Frontal cortex (tissue), 4 donors: ENCODE results near the gene HES4. TPM values are rescaled to one million over a fixed set of nuclear protein-coding genes. Genes with fewer than 3 reads are reported as not detected.
"Not testable (repeated sequence)": the region's sequence is repeated elsewhere in the genome, so short reads cannot be mapped to it uniquely, and the experiment has no call there.

Experiments used
- DNase-seq, 2 donors: peaks; one replicate each; pipeline ENCODE4 v3.0.0; 2012; ENCODE audit warnings: low spot score in 2 of 2
- FAIRE-seq: peaks from 2 replicates; lab custom pipeline; 2012; peaks lifted over from hg19 to GRCh38; lab: Jason Lieb, UNC
- total RNA-seq: library from RNA; depleted of rRNA; stranded (reverse); fragments of >200 nt; gene quantifications from one replicate; pipeline ENCODE4 v1.2.3, GENCODE V29; 2014
- donor health status: control.
- donor health status: control.
- donor health status: control.

The HES4 gene
- total RNA-seq, 1 donor from 2014 or later = 20.0 TPM

DNA sequence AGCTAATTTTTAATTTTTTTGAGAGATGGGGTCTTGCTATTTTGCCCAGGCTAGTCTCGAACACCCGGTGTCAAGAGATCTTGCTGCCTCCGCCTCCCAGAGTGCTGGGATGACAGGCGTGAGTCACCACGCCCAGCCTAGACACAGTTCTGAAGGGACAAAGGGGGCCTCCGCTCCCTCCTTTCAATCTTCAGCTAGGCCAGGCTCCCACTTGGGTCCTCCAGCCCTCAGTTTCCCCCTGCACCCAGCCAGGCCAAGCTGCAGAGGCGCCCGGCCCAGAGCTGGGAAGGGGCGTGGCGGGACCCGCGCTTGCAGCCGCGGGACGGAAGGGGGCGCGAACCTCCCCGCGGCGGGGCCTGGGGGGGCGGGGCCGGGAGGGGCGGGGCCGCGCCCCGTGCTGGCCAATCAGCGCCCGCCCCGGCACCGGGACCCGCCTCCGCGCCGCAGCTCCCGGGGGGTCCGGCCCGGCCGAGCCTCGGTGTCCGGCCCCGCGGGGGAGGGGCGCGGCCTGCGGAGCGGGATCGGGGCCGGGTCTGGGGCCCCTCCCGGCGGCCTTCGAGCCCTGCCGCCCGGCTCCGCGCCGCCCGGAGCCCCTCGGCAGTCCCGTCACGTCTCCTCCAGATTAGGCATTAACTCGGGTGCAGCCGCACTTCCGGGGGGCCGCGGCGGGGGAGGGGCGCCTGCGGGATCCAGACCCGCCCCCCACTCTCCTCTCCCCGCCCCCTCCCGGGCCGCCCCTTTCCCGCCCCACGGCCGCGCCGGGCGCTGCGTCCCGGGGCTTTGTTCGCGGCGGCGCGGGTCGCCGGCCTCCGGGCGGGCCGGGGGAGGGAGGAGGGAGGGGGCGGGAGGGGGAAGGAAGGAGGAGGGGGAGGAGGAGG lies 19.5 kb upstream of the HES4 start:
- FAIRE-seq (no peak), DNase-seq (peak; percentile 96)

DNA sequence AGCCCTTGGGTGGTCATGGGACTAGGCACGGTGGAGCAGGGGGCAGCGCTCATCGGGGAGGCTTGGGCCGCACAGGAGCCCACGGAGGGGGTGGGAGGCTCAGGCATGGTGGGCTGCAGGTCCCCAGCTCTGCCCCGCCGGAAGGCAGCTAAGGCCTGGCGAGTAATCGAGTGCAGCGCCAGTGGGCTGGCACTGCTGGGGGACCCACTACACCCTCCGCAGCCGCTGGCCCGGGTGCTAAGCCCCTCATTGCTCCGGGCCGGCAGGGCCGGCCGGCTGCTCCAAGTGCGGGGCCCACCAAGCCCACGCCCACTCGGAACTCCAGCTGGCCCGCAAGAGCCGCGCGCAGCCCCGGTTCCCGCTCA lies 18.4 kb upstream of the HES4 start:
- not testable (repeated sequence) for DNase-seq, FAIRE-seq

GRCh38 chr1:1017397-1018320 lies 17.8 kb upstream of the HES4 start:
- not testable (repeated sequence) for DNase-seq, FAIRE-seq

GRCh38 chr1:1014799-1015681 lies 15.1 kb upstream of the HES4 start:
- no peak for DNase-seq
- FAIRE-seq = no peak

- DNase-seq (no peak), FAIRE-seq (no peak)
Measured at GRCh38 chr1:1013922-1014648, 14.2 kb upstream of the HES4 start.

DNA sequence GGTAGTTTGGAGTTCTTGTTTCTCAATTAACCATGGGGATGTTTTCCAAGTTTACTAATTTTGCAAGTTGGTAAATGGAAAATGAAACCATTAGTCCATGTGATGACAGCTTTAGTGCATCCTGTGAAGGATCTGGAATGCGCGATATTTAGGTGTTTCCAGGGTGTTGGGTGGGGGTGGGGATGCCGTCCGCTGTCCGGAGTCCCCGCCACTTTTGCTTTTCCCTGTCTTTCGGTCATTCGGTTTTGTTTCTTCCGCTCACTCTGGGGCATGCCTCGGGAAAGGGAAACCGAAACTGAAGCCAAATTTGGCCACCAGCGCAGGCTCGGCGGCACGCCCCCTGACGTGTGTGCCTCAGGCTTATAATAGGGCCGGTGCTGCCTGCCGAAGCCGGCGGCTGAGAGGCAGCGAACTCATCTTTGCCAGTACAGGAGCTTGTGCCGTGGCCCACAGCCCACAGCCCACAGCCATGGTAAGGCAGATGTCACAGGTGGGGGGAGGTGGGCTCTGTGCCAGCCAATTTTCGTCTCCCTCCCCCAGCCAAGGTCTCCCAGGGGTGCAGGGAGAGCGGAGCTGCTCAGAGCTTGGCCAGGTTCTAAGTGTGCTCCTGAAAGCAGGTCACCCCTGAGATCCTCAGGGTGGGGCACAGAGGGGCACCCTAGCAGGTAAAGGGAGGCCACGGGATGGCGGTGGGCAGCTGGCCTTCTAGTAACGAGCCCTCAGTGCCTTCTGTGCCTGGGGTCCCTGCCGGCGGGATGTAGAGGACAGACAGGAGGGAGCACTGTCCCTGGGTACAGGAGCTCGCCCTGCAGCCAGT lies 13.4 kb upstream of the HES4 start, which contains the start of gene ISG15:
TSS of gene ISG15 (plus strand) at position 393 of the 817 bp plus-strand sequence. CDS start at position 470, 77 bp downstream.
- peak; percentile 58 to 80 for DNase-seq

GRCh38 chr1:1012736-1013104 lies 12.8 kb upstream of the HES4 start:
- FAIRE-seq, DNase-seq: not testable (repeated sequence)

More for the DNA sequence above, 13.4 kb upstream of the HES4 start, which contains the start of gene ISG15:
- no peak for FAIRE-seq

- no peak for DNase-seq
- no peak for FAIRE-seq
Measured at GRCh38 chr1:1011396-1011949, 11.6 kb upstream of the HES4 start.

- FAIRE-seq, DNase-seq: not testable (repeated sequence)
Measured at GRCh38 chr1:1010131-1010530, 10.2 kb upstream of the HES4 start.

GRCh38 chr1:1006305-1007159 lies 6.6 kb upstream of the HES4 start:
- DNase-seq (no peak), FAIRE-seq (no peak)

DNA sequence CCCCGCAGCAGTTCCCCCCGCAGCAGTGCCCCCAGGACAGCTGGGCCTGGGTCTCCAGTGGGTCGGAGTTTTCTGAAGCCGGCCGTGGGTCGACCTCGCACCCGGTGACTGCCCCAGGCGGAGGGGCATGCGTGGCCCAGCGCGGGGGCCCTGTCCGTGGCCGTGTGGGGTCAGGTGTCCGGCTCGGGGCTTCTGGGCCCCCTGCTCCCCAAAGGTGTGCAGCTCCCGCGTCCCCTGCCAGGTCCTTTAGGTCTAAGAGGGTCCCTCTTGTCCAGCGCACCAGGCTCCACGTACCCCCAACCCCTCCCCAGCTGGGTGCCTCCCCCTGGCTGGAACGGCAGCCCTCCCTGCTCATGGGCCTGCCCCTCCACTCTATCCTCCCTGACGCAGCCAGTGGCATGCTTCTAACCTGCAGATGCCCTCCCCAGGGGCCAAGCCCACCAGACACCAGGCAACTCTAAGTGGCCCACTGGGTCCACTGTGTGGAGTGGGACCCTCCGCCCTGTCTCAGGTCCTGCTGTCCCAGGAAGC lies 5.9 kb upstream of the HES4 start:
- FAIRE-seq (no peak), DNase-seq (no peak)

GRCh38 chr1:1004780-1005697 lies 5.1 kb upstream of the HES4 start:
- FAIRE-seq = no peak
- DNase-seq = peak; percentile 51 to 63

GRCh38 chr1:1004420-1004779 lies 4.5 kb upstream of the HES4 start:
- DNase-seq (no peak), FAIRE-seq (no peak)

DNA sequence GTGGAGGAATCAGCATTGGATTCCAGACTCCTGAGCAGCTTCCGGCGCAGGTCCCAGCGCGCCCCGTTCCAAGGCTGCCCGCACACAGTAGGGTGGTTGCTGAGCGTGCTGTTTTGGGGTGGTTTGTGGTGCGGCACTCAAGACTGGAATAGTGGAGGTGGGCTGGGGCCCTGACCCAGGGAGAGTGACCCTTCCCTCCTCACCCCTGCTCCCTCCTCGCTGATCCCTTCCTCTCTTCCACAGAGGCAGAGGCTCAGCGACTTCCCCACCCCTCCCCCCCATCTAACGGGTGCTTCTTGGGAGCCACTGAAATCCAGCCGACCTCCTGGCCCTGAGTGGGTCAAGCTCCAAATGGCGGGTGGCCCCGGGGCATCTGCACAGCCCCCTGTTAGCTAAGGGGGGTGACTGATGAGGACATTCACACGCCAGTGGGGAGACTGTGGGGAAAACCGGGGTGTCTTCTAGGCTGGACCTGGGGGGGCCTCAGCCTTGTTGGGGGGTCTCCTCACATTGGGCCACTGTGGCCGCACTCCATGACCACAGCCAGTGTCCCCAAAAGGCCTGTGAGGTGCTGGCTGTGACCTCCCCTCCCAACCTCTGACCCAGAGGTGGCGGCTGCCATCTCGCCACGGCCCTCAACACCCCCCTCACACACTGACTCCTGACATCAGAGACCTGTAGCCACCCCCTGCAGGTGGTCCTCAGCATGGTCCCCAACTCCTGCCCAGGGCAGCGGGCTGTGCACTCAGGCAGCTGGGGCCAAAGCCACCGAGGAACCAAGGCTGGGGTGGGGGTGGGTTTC lies 3.9 kb upstream of the HES4 start:
- no peak for DNase-seq

More for the DNA sequence above, 3.9 kb upstream of the HES4 start:
- FAIRE-seq = no peak
